HG03135 (cell line): Measurements from ENCODE around the gene ZPBP2.
"Not testable (repeated sequence)": the region's sequence is repeated elsewhere in the genome, so short reads cannot be mapped to it uniquely, and the experiment has no call there.

Experiments
- ATAC-seq: cut with Tn5 transposase; IDR thresholded peaks from one replicate; pipeline ENCODE4 v1.9.1; 2021; ENCODE audit warnings: mild to moderate bottlenecking, moderate library complexity; ENCODE audit not compliant: unreplicated experiment

The ZPBP2 gene, protein sequence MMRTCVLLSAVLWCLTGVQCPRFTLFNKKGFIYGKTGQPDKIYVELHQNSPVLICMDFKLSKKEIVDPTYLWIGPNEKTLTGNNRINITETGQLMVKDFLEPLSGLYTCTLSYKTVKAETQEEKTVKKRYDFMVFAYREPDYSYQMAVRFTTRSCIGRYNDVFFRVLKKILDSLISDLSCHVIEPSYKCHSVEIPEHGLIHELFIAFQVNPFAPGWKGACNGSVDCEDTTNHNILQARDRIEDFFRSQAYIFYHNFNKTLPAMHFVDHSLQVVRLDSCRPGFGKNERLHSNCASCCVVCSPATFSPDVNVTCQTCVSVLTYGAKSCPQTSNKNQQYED

GRCh38 chr17:39867880-39868553 lies at the start of gene ZPBP2:
Gene ZPBP2, plus strand, starts transcription at chr17:39868202. Its CDS starts 153 bp downstream, at chr17:39868355.
- no peak for ATAC-seq

DNA sequence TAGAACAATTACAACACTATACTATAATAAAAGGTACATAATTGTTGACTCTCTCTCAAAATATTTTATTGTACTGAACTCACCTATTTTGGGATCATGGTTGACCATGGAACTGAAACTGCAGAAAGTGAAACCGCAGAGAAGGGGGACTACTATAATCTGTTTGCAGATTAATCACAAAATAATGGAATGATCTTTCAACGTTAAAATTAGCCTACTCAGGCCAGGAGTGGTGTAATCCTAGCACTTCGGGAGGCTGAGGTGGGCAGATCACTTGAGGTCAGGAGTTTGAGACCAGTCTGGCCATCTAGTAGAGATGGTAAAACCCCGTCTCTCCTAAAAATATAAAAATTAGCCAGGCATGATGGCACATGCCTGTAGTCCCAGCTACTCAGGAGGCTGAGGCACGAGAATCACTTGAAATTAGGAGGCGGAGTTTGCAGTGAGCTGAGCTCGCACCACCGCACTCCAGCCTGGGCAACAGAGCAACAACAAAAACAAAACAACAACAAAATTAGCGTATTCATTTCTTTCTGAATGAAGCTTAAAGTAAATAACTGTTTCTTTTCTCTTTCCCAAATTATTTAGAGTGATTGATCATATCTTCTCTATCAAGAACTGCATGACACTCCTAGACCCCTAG lies 49.5 kb upstream of the ZPBP2 start:
- ATAC-seq: no peak

GRCh38 chr17:39820541-39820940 lies 47.5 kb upstream of the ZPBP2 start:
- ATAC-seq: no peak

- ATAC-seq: no peak
Measured at GRCh38 chr17:39820987-39821386, 47.0 kb upstream of the ZPBP2 start.

GRCh38 chr17:39822051-39822451 lies 46.0 kb upstream of the ZPBP2 start:
- ATAC-seq: no peak

DNA sequence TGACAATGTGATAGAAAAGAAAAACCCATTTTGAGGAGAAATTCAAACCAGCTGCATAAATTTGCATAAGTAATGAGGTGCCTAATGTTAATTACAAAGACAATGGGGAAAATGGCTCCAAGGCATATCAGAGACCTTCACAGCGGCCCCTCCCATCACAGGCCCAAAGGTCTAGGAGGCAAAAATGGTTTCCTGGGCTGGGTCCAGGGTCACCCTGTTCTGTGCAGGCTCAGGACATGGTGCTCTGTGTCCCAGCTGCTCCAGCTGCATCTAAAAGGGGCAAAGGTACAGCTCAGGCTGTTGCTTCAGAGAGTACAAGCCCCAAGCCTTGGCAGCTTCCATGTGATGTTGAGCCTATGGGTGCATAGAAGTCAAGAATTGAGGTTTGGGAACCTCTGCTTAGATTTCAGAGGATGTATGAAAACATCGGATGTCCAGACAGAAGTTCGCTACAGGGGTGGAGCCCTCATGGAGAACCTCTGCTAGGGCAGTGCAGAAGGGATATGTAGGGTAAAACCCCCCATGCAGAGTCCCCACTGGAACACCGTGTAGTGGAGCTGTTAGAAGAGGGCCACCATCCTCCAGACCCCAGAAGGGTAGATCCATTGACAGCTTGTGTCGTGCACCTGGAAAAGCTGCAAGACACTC lies 44.5 kb upstream of the ZPBP2 start:
- no peak for ATAC-seq

DNA sequence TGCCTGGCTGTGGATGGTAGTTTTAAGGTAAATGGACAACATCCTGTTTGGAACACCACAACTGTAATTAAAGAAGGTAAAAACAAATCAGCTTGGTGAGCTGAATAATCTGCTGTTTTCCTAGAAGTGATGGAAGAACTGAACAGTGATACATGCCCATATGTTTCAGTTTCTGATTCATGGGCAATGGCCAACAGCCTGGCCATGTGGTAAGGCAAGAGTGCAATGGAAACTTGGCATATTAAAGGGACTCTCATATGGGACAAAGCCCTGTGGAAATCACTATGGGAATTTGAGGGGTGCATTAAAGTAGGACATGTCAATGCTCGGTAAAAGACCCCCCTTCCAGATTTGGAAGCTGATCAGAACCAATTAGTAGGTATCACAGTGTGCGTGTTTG lies 41.7 kb upstream of the ZPBP2 start:
- ATAC-seq: no peak

GRCh38 chr17:39828443-39828842 lies 39.6 kb upstream of the ZPBP2 start:
- no peak for ATAC-seq

- no peak for ATAC-seq
Measured at GRCh38 chr17:39831588-39831987, 36.4 kb upstream of the ZPBP2 start.

- no peak for ATAC-seq
Measured at GRCh38 chr17:39834017-39834416, 34.0 kb upstream of the ZPBP2 start.

DNA sequence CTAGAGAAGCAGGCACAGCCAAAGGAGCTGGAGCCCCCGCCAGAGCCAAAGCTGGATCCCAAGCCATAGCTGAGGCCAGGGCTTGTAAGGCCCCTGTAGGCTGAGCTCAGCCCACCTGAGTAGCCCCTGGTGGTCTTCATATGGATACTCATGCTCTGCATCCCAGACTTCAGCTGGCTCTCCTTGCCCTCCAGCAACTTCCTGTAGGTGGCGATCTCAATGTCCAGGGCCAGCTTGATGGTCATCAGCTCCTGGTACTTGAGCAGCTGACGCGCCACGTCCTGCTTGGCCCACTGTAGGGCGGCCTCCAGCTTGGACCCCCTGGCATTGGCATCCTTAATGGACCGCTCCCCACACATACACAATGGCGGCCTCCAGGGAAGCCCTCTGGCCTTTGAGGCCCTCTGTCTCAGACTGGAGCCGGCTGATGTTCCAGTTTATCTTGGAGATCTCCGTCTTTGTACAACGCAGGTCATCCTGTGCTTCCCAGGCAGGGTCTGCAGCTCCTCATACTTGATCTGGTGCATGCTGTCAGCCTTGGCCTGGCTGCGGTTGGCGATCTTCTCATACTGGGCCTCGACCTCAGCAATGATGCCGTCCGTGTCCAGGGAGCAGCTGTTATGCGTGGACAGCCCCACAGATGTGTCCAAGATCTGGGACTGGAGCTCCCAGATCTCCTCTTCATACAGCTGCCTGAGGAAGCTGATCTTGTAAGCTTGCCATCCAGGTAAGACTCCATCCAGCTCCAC lies 32.8 kb upstream of the ZPBP2 start:
- no peak for ATAC-seq

DNA sequence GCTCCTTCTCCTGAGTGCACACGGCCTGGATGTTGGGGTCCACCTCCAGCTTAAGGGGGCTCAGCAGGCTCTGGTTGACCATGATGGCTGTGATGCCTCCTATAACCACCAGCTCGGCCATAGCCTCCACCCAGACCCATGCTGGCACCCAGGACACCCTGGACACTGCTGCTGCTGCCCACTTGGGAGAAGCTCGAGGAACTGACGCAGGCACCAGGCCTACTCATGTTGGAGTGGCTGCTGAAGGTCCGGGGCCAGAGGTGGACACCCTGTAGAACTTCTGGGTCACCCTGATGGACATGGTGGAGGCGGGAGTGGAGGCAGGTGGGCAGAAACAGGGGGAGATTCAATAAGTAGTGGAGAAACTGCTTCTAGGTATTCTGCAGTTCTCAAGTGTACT lies 31.9 kb upstream of the ZPBP2 start:
- ATAC-seq: no peak

GRCh38 chr17:39838057-39838456 lies 29.9 kb upstream of the ZPBP2 start:
- no peak for ATAC-seq

- no peak for ATAC-seq
Measured at GRCh38 chr17:39838784-39839183, 29.2 kb upstream of the ZPBP2 start.

DNA sequence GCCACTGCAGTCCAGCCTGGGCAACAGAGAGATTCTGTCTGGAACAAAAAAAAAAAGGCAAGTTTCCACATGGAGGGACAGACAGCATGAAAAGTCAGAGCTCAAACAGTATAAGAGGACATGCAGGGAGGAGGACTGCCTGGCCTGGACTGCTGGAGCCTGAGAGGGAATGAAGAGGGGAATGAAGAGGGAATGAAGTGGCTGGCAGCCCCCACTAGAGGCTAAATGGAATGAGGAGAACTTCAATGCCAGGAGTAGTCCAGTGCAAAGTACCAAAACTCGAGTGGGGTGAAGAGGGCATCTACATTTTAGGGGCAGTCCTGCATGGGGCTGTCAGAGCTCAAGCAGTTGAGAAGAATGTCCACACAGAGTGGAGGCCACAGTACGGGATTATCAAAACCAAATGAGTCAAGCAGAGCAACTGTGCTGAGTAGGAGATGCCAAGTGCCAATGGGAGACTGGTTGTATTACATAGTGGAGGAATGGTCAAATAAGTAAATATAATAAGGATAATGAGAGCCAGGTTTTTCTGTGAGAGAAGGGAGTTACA lies 26.8 kb upstream of the ZPBP2 start:
- no peak for ATAC-seq

DNA sequence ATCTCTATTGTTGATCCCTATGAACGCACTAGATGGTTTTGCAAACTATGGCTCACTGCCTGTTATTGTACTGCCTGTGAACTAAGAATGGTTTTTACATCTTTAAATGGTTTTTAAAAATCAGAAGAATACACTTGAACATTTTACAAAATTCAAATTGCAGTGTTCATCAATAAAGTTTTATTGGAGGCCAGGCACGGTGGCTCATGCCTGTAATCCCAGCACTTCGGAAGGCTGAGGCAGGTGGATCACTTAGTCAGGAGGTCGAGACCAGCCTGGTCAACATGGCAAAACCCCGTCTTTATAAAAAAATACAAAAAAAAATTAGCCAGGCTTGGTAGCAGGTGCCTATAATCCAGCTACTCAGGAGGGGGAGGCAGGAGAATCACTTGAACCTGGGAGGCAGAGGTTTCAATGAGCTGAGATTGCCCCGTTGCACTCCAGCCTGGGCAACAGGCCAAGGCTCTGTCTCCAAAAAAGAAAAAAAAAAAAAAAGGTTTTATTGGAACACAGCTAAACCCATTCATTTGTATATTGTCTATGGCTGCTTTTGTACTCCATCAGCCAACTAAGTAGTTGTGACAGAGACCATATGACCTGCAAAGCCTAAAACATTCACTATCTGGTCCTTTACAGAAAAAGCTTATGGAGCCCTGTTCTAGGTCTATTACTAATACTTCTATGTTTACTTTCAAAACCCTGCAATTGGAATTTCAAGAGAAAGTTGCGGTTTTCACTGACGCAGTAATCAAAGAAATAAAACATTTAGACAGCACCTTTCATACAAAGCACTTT lies 22.8 kb upstream of the ZPBP2 start:
- ATAC-seq: no peak

GRCh38 chr17:39846205-39846604 lies 21.8 kb upstream of the ZPBP2 start:
- ATAC-seq: no peak

DNA sequence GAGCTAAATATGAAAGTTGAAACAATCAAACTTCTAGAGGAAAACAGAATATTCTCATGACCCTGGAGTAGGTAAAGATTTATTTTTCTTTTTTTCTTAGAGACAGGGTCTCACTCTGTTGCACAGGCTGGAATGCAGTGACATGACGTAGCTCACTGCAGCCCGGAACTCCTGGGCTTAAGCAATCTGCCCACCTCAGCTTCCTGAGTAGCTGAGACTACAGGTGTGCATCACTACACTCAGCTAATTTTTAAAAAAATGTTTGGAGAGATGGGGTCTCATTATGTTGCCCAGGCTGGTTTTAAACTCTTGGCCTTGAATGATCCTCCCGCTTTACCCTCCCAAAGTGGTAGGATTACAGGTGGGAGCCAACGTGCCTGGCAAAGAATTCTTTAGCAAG lies 19.4 kb upstream of the ZPBP2 start:
- no peak for ATAC-seq

GRCh38 chr17:39850186-39850585 lies 17.8 kb upstream of the ZPBP2 start:
- ATAC-seq: not testable (repeated sequence)

DNA sequence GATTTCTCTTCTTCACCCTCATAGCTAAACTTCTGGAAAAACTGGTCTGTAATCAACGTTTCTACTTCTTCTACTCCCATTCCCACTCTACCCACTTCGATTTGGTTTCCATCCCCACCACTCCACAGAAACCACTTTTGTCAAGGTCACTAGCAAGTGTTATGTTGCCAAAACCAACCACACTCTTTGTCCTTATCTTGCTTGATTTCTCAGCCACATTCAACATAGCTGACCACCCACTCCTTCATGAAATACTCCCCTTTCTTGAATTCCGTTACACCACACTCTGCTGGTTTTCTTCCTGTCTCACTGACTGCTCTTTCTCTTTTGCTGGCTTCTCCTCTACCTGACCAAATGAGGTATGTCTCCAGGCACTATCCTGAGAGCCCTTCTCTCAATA lies 15.8 kb upstream of the ZPBP2 start:
- no peak for ATAC-seq
